Stimulated activated CD8-positive, alpha-beta memory T cell treated with anti-CD3 and anti-CD28 coated beads, Interleukin-4, amount 100 ng/mL, for 4 hours (primary cell): ENCODE results near the gene MICALL2.

Experiments
- DNase-seq, 2 donors: peaks; one replicate each; pipeline ENCODE4 v3.0.0-alpha.2; 2020; ENCODE audit warnings: low read depth in 2 of 2, low spot score in 1 of 2

Gene MICALL2

DNA sequence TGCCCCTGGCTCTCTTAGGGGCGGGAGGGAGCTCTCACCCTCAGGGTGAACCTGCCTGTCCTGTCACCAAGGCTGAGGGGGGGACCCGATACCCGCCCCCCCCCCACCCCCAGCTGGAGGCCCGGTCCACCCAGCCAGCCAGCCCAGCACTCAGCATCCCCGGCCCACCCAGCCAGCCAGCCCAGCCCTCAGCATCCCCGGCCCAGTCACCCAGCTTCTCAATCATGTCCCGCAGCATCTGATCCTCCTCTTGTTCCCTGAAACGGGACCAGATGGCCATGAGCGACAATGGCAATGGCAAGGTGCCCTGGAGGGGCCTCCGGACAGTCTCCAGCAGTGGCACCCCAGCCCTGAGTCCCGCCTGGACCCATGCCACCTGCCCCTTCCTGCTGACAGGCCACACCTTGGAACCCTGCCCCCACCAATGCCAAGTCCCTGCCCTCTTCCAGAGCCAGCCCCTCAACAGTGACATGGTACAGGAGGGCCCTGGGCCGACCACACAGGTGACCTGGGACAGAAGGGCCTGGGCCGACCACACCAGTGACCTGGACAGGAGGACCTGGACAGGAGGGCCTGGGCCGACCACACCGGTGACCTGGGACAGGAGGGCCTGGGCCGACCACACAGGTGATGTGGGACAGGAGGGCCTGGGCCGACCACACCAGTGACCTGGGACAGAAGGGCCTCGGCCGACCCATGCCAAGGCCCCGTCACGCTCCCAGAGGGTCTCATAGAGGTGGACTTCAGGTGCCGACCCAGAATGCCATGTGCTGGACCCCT lies 24.2 kb downstream of the MICALL2 start:
- DNase-seq: no peak

DNA sequence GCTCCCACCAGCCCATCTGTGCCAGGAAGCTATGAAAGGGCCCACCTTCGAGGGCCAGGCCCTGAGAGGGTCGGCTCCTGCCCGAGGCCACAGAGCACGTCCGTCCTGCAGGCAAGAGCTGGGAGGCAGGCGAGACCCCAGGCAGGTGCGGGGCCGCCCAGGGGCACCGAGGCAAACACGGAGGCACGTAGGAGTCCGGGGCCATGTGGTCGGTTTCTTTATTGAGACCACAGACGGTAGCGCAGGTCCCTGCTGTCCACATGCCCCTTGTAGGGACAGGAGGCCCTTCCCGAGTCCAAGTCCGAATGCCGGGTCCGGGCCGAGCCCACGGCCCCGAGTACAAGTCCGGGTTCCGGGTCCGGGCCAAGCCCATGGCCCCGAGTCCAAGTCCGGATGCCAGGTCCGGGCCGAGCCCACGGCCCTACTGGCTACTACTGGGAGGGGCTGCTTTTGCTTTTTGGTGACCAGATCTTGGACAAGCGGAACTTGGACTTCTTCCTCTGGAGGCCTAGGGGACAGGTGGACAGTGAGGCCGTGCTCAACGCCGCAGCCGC lies 25.0 kb downstream of the MICALL2 start:
- no peak for DNase-seq

DNA sequence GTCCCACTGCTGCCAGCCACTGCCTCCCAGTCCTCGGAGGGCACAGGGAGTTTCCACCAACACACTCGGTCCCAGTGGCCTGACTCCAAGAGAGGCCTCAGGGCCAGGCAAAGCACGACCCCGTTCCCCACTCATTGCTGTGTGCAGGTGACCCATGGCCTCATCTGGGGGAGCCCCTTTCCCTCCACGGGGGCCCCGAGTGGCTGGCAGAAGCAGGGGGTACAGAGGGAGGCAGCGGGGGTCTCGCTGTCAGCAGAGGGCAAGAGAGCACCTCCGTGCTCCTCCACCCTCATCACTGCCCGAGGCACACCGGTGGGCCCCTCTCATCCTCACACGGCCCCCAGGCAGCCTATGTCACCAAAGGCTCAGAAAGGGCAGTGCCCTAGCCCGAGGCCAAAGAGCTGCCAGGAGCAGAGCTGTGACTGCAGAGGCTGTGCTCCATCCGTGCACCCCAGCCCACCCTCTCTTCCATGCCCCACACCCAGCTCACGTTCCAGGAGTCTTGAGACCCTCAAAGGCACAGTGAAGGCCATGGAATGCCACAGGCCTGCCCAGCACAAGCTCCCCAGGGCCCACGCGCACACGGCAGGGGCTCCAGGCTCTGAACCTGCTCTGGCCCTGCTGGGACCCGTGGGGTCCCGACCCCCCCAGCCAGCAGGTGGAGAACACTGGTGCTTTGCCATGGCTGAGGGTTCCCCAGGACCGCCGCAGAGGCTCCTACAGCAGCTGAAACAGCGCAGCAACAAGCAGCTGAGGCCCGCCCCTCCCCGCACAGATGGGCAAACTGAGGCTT lies 25.9 kb downstream of the MICALL2 start:
- DNase-seq: no peak

DNA sequence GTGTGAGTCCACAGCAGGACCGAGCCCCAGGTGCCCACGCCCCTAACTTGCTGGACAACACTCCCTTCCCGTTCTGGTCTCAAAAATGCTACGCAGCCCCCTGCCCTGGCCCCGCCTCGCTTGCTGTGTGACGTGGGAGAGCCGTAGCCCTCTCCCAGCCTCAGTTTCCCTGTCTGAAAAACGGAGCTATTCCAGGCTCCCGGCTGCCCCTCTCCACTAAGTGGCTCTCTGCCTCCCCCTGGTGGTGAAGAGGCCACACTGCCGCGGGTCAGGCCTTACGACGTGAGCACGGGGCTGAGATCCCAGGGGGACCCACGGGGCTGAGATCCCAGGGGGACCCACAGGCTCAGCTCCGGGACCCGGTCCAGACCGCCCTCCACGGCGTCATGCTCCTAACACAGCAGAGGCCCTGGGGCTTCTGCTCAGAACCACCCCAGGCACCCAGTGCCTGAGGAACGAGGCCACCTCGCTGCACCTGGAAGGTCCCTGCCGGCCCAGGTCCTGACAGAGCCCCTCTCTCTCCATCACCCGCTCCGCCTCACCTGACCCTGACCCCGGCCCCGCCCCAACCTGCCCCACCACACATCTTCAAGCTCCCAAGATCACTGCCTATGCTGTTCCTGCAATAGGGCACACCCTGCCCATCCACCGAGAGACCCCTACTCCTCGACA lies 26.7 kb downstream of the MICALL2 start:
- DNase-seq: peak; percentile 43 to 88

DNA sequence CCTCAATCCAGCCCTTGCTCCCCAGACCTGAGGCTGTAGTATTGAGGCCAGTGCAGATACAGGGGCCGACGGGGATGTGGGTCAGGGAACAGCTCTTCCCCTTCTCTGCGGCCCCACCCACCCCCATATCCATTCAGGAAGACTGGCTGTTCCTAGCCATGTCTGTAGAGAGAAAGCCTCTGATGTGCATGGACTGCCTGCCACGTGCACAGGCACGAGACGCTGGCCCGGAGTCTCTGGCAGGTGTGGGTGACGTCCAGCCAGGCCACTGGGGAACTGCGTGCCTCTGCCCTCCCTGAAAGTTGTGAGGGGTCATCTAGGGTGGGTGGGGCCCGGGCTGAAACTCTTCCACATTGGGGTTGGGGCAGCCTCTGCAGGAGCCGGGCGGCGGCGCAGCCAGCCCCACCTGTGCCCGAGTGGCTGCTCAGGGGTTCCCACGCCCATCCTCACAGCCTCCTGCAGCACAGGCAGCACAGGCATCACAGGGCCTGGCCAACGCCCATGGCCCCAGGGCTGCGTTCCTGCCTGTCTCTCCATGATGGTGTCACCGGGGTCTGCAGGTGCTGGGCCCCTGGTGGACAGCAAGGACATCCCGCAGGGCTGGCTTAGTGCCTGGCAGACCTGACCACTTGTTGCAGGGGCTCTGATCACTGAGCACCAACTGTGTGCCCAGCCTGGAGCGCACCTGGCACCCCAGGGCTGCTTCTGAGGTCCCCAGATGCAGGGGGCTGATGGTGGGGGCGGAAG lies 27.5 kb downstream of the MICALL2 start:
- no peak for DNase-seq

DNA sequence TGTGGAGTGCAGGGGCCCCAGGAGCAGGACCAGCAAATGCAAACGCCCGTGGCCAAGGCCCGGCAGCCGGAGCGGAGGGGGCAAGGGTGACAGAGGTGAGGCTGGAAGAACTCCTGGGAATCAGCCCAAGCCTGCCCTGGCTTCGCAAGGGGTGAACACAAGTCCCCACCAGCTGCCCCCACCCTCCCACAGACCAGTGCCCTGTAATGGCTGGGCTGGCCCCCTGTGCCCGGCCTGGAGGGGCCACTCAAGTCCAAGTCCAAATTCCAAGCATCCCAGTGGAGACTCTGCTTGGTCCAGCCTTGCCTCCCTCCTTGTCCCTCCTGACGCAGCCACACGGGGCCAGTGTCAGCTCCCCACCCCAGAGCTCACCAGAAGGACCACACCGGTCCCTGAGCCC lies 28.0 kb downstream of the MICALL2 start:
- DNase-seq: no peak

DNA sequence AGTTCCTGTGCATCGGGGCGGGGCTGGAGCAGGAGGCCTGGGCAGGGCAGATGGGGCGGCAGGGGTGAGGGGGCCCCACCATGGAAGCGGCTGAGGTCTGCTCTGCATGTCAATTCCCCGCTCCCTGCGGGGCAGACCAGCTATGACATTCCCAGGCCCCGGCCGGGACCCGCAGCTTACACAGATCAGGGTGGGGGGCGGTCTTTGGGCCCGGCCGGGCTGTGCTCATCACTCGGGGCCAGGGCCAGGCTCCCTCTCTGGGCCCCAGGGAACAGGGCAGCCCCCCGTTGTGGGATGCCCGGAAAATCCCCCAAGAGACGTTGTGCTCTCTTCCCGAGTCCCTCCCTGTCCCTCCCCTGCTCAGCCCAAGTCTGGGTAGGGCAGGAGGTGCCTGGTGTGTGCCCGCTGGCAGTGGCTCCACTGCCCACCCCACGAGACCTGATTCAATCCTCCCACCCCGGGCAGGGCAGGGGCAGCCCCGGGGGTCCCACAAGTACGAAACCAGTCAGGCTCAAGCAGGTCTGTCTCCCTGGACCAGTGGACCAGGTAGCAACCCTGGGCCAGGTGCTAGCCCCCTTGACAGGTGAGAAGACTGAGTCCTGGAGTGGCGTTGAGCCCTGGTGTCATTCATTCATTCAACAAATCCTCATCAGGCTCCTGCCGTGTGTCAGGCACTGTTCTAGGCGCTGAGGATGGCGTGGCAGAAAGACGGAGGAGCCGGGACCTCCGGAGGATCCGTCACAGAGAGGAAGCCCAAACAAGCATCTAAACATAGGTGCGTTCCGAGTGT lies 29.0 kb downstream of the MICALL2 start:
- no peak for DNase-seq

DNA sequence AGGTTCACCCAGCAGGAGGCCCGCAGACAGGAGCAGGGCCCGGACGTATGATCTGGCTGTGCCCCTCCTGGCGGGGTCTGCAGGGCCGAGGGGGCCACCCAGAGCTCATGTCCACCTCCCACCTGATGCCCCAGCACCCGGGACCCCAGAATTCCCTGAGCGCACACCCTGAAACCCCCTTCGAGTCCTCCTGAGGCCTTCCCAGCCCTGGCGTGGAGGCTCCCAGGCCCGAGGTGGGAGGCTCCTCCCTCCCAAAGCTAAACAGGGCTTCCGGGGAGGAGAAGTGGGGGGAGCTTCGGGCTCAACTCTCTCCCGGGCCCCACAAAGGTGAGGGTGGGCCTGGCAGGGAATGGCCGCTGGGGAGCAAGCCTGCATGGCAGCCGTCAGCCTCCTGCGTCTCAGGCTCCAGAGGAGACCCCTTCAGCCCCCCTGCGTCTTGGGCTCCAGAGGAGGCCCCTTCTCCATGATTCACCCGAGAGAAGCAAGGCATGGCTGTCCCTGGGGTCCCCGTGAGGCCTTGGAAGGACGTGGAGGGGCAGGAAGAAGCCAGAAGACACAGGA lies 30.2 kb downstream of the MICALL2 start:
- DNase-seq: no peak

DNA sequence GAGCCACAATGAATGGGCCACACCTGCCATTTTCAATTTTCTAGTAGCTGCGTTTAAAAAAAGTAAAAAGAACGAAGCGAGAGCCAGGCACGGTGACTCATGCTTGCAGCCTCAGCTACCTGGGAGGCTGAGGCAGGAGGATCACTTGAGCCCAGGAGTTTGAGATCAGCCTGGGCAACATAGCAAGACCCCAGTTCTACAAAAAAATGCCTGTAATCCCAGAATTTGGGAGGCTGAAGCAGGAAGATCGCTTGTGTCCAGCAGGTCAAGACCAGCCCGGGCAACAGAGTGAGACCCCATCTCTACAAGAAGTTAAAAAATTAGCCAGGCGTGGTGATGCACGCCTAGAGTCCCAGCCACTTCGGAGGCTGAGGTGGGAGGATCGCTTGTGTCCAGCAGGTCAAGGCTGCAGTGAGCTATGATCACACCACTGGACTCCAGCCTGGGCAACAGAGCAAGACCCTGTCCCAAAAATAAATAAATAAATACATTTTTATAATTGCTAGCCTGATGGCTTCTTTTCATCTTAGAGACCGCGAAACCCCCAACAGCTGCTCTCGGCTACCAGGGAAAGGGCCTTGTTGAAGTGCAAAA lies 32.1 kb downstream of the MICALL2 start:
- no peak for DNase-seq

DNA sequence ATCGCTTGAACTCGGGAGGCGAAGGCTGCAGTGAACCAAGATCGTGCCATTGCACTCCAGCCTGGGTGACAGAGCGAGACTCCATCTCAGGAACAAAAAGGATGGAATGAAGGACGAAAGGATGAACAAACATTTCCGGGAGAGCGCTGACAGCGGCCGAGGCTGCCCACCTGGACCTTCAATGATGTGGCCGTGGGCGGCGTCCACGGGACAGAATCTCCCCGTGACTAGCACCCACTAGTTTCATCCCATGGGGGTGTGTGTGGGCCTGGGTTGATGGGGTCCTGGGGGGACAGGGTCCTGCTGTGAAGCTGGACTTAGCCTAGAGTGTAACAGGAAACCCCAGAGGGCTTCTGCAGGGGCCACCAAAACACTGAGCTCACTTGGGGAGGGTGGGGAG lies 32.8 kb downstream of the MICALL2 start:
- DNase-seq: no peak

DNA sequence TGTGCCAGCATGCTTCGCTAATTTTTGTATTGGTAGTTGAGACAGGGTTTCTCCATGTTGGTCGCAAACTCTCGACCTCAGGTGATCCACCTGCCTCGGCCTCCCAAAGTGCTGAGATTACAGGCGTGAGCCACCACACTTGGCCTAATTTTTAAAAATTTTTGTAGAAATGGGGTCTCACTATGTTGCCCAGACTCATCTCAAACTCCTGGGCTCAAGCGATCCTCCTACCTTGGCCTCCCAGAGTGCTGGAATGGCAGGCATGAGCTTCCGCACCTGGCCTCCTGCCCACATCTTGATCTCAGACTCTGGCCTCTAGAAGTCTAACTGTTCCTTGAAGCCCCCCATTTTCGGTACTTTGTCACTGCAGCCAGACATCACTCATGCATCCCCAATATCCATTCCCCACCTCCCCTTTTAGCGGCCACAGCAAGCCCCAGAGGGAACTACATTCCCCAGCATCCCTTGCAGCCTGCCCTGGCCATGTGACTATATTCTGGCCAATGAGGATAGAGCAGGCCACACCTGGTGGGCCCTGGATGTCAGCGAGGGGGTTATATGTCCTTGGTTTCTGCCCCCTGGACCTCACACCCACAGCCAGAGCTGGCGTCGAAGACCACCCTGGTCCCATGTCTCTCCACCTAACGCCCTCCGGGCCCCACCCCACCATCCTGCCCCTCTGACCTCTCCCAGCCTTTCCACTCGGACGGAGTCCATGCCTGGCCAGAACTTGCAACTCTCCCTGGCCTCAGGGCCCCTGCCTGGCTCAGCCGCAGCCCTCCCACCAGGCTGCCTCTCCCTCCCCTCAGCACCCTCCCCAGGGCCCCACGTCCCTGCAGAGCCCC lies 33.8 kb downstream of the MICALL2 start:
- no peak for DNase-seq

DNA sequence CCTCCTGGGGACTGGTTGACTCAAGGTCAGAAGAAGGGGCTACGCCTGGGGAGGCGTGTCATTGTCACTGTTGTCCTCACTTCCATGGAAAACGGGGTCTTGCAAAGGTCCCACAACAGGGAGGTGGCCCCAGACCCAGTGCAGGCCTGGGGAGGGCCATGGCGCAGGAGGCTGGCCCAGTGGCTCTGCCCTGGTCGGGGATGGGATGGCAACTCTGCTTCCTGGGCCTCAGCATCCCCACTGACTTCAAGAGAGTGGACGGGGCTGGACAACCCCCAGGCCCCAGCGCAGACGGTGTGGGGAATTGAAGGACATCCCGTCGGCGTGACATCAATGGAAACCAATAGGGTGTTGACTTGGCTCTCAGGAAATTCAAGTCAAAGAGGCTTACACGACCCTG lies 35.2 kb downstream of the MICALL2 start:
- DNase-seq: no peak

DNA sequence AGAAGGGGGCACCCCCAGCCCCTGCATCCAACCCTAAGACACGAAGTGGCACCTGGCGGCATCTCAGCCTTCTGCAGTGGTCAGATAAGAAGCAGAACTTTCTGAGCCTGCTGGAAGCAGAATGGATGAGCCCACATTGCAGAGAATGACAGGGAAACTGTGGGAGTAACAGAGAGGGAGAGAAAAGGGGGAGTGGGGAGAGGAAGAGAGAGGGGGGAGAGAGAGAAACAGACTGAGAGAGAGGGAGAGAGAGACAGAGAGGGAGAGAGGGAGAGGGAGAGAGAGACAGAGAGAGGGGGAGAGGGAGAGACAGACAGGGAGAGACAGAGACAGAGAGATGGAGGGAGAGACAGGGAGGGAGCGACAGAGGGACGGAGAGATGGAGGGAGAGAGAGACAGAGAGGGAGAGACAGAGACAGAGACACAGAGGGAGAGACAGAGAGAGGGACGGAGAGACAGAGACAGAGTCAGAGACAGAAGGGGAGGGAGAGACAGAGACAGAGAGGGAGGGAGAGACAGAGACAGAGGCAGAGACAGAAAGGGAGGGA lies 35.9 kb downstream of the MICALL2 start:
- no peak for DNase-seq

DNA sequence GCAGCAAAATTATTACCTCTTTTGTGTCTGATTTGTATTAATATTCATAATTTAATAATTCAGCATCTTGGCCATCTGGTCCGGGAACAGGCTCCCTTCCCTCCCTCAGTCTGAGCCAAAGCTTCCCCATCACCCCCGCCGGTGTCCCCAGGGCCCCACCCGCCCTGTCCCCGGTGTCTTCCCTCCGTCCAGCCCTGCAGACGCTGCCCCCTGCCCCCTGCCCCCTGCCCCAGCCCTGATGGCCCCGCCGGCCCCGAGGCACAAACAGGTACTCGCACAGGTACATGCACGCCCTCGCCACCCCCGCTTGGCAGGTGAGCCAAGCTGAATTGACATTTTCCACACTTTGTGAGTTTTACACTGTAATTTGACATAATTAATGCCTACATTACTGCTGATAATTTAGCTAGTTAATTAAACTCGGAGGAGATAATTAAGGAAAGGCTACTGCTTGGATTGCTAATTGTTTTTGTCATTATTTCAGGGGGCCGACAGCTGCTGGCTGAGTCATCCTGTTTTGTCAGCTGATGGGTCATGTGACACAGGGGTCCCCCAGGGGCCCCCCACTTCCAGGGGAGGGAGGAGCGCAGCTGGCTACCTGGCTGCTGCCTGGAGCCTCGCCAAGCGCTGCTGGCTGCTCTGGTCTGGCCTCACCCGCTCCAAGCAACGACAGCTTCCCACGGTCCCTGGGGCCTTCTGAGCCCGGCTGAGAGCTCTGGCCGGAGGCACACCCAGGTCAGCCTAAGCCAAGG lies 36.6 kb downstream of the MICALL2 start:
- DNase-seq: no peak

DNA sequence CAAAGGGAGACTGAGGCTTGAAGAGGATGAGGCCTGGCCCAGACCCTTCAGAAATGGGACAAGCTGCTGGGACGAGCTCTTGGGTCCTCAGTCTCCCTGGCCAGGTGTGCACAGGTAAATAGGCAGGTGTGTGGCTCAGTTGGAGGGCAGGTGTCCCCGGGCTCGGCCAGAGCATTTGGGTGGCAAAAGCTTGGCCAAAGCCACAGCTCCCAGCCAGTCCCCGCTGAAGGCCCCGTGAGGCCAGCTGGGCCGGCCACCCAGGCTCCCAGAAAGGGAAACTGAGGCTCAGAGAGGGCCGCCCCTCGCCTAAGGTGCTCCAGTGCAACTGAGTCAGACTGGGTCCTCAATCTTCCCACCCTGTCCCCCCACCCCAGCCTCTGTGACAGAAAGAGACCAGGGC lies 37.3 kb downstream of the MICALL2 start:
- no peak for DNase-seq

DNA sequence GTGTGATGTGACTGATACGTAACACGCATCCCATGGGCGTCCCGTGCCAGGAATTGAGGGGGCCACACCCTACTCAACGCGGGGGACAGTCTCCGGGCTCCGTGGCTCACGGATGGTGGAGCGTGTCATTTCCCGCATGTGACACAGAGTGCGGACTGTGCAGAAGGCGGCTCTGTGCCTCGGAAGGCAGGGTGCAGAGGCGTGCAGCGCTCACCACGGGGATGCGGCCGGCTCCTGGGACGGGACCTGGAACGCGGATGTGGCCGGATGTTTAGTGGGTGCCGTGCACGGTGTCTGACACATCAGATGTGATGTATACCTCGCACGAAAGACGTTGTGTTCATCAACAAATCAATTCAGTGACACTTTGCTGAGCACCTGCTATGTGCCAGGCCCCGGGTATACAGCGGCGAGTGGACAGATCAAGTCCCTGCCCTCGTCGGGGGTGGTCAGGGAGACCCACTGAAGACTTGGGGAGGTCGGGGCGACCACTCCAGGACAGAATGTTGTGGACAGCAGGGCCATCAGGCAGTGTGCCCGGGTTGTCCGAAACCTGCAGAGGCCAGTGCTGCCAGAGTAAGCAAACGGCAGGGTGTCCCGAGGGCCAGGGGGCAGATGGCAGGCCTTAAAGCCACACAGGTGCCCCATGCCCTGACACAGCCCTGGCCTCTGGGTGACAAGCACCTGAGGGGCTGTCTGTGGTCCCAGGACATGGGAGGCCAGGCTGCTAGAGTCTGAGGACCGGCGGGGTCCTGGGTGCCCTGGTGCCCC lies 38.1 kb downstream of the MICALL2 start:
- no peak for DNase-seq

DNA sequence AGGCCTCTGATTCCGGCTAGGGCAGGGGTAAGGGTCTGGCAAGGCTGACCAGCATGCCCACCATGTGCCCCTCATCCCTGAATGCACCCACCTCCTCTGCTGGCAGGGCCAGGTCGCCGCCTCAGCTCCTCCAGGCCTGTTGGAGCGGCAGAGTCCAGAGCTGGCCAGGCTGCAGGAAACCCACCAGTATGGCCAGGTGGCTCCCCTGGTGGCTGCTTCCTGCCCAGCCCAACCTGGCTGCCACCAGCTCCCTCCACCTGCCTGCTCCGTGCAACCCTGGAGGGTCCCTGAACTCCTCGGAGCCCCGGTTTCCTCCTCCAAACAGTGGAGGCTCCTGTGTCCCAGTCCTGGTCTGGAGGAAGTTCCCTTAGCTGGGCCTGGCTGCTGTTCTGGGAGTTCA lies 39.6 kb downstream of the MICALL2 start:
- no peak for DNase-seq
